HS-5 (cell line): ENCODE data around the gene BTBD3.

Experiments
- DNase-seq: peaks from one replicate; pipeline ENCODE4 v3.0.0-alpha.2; 2012; ENCODE audit warnings: low read depth

The BTBD3 gene

GRCh38 chr20:11972478-11972877 is 54.8 kb downstream of the BTBD3 start:
- no peak for DNase-seq
